SK-N-MC (cell line): ENCODE measurements around the gene MIEF1.

Experiments
- EZH2 ChIP-seq: fragments of 200-600 bp; sonication (generic); IDR thresholded peaks from one replicate; pipeline ENCODE4 v1.6.1; 2017; ENCODE audit warnings: antibody characterized with exemption
- POLR2AphosphoS5 ChIP-seq: IDR thresholded peaks from 2 replicates; pipeline ENCODE4 v1.6.1; 2012; ENCODE audit warnings: mild to moderate bottlenecking, low read depth, low read length, borderline replicate concordance

- TF ChIP-seq EZH2 (no peak), POLR2AphosphoS5 (no peak)
Observed at GRCh38 chr22:39517470-39517869, 15.4 kb downstream of the MIEF1 start.
